Measurements from ENCODE around the gene NIP7. TPM values are rescaled to one million over a fixed set of nuclear protein-coding genes. Genes with fewer than 3 reads are reported as not detected.
A peak's percentile ranks its signal among the peaks of the same experiment; 100 is the strongest.

Gene NIP7
- total RNA-seq, 1 donor from 2014 or later = 23.7 TPM

- Histone ChIP-seq H4K20me1 (ENCODE audit: low read depth) (peaks cover 13% of the 10 kb centered on the region), H3K9ac (peak overlapping the region; percentile 64), H3K4me1 (no peaks in the 10 kb centered on the region), H3K36me3 (no peaks in the 10 kb centered on the region), H3F3A (ENCODE audit: low read depth) (peaks cover 26% of the 10 kb centered on the region), H3K9me3 (ENCODE audit: low read depth) (no peaks in the 10 kb centered on the region), H2AFZ (replicated peaks) (peak overlapping the region; percentile 90), H3K27me3 (no peaks in the 10 kb centered on the region), H3K4me3 (peak overlapping the region; percentile 99), H3K27ac (no peak overlapping the region), H3K4me2 (peak overlapping the region; percentile 83), H3K79me2 (ENCODE audit: low read depth) (peaks cover 41% of the 10 kb centered on the region)
- Mint-ChIP-seq H3K27me3 (ENCODE audit: insufficient read depth, low read depth) (peaks cover 3% of the 10 kb centered on the region), H3K36me3 (peaks cover 15% of the 10 kb centered on the region), H3K4me1 (peaks cover 18% of the 10 kb centered on the region), H3K27ac (peak overlapping the region; percentile 86), H3K9me3 (no peaks in the 10 kb centered on the region), H3K4me3 (peak overlapping the region; percentile 98)
- DNase-seq (ENCODE audit: low spot score) = peak; percentile 60
- TF ChIP-seq EZH2phosphoT487 (IDR thresholded peaks at IDR 0.05) (no peak), CTCF (IDR thresholded peaks at IDR 0.05) (peak; percentile 19)
These were observed 27.8 kb upstream of the NIP7 start for GRCh38 chr16:69311533-69312387.

GRCh38 chr16:69313469-69313868, 26.1 kb upstream of the NIP7 start:
- peaks cover 3% of the 10 kb centered on the region for H3K27me3 Mint-ChIP-seq (ENCODE audit: insufficient read depth, low read depth)

GRCh38 chr16:69314534-69314933, 25.0 kb upstream of the NIP7 start:
- no peak overlapping the region for H3K27ac Mint-ChIP-seq
- H3K36me3 ChIP-seq = no peaks in the 10 kb centered on the region

More at GRCh38 chr16:69313469-69313868, 26.1 kb upstream of the NIP7 start:
- Histone ChIP-seq H3K79me2 (ENCODE audit: low read depth) (peaks cover 41% of the 10 kb centered on the region), H3K4me2 (no peak overlapping the region), H3K4me1 (no peaks in the 10 kb centered on the region), H3K27ac (no peak overlapping the region), H3K36me3 (no peaks in the 10 kb centered on the region), H4K20me1 (ENCODE audit: low read depth) (peaks cover 15% of the 10 kb centered on the region), H3K9ac (no peak overlapping the region), H3F3A (ENCODE audit: low read depth) (peaks cover 18% of the 10 kb centered on the region), H3K27me3 (no peaks in the 10 kb centered on the region), H2AFZ (replicated peaks) (no peak overlapping the region), H3K4me3 (no peak overlapping the region), H3K9me3 (ENCODE audit: low read depth) (no peaks in the 10 kb centered on the region)
- TF ChIP-seq EZH2 (IDR thresholded peaks at IDR 0.05) = no peak
- Mint-ChIP-seq H3K9me3 (no peaks in the 10 kb centered on the region), H3K36me3 (peaks cover 15% of the 10 kb centered on the region), H3K4me3 (peak overlapping the region; percentile 74), H3K27ac (no peak overlapping the region), H3K4me1 (peaks cover 18% of the 10 kb centered on the region)
- DNase-seq (ENCODE audit: low spot score) = no peak

More at GRCh38 chr16:69314534-69314933, 25.0 kb upstream of the NIP7 start:
- Mint-ChIP-seq H3K9me3 (no peaks in the 10 kb centered on the region), H3K4me3 (no peak overlapping the region), H3K4me1 (peaks cover 18% of the 10 kb centered on the region), H3K27me3 (ENCODE audit: insufficient read depth, low read depth) (peaks cover 4% of the 10 kb centered on the region), H3K36me3 (peaks cover 18% of the 10 kb centered on the region)
- H3K4me1 ChIP-seq = no peaks in the 10 kb centered on the region
- no peak overlapping the region for H3K4me2 ChIP-seq
- H3K9ac ChIP-seq = no peak overlapping the region
- no peak overlapping the region for H2AFZ ChIP-seq (replicated peaks)
- H3K27me3 ChIP-seq = no peaks in the 10 kb centered on the region
- H3K79me2 ChIP-seq (ENCODE audit: low read depth) = peaks cover 41% of the 10 kb centered on the region
- H3K4me3 ChIP-seq = no peak overlapping the region
- peaks cover 24% of the 10 kb centered on the region for H4K20me1 ChIP-seq (ENCODE audit: low read depth)
- no peak for DNase-seq (ENCODE audit: low spot score)
- H3K27ac ChIP-seq = no peak overlapping the region
- no peaks in the 10 kb centered on the region for H3K9me3 ChIP-seq (ENCODE audit: low read depth)
- H3F3A ChIP-seq (ENCODE audit: low read depth) = peaks cover 8% of the 10 kb centered on the region
- TF ChIP-seq CTCF (IDR thresholded peaks at IDR 0.05) (no peak), EZH2 (IDR thresholded peaks at IDR 0.05) (no peak), EZH2phosphoT487 (IDR thresholded peaks at IDR 0.05) (no peak)

All from neural progenitor cell (in vitro differentiated cells).